Measurements from ENCODE around the gene NFE2L1. TPM values are rescaled to one million over a fixed set of nuclear protein-coding genes. Genes with fewer than 3 reads are reported as not detected.

NFE2L1 gene
- total and polyA plus RNA-seq, 9 of the 15 experiments (the other 6 are each of a cell fraction or from before 2014, with no cell fraction given), result 2.0 to 68.6 (median 39.7) TPM

DNA sequence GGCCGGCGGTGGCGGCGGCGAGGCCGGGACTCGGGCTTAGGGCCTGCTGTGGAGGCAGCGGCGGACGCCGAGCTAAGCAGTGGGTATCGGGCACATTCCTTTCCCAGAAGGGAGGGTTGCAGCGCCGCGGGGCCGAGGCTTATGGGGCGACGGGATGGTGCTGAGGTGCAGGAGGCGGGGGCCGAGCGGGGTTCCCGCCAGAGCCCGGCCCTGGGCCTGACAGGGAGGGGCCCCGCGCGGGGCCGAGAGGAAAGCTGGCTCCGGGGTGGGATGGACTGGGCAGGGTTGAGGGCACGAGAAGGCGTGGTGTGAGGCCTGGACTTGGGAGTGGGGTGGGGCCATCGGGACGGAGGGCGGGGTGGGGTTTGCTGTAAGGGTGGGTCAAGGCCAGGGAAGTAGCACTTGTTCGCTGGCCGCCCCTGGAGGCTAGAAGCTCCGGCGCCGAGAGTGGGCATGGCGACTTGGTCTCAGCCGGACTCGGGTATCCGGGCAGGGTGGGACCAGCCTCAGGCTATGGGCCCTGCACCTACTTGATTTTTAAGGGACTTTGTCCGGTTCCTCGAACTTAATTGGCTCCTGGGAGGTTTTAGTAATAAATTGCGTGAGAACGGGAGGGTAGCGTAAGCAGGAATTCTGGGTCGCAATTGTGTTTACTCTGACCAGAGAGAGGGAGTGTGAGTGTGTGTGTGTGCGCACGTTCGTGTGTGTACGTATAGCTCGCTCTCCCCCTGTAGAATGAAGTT lies 396 bp downstream of the NFE2L1 start (continued):
- TF ChIP-seq SFPQ (IDR thresholded peaks at IDR 0.05; ENCODE audit: low read depth, low read length) (no peak), THRB (CRISPR knock-in tag; conservative IDR thresholded peaks at IDR 0.05) (no peak), ZNF280A (IDR thresholded peaks at IDR 0.05; ENCODE audit: low read depth, partially characterized antibody) (no peak), NUFIP1 (IDR thresholded peaks at IDR 0.05; ENCODE audit: partially characterized antibody) (no peak), FOXA3 (CRISPR knock-in tag; conservative IDR thresholded peaks at IDR 0.05 in 1 of 2, IDR thresholded peaks at IDR 0.05 in 1 of 2) (no peak), SRSF3 (IDR thresholded peaks at IDR 0.05; ENCODE audit: insufficient read depth, low read length) (no peak), BHLHE40 (IDR thresholded peaks at IDR 0.05; ENCODE audit: low read length) (no peak; the same call in 1 of the 2 replicates), ZC3H4 (CRISPR knock-in tag; IDR thresholded peaks at IDR 0.05; ENCODE audit: borderline replicate concordance) (no peak), ZMIZ1 (IDR thresholded peaks at IDR 0.05; ENCODE audit: low read depth in 2 of 2, low read length in 2 of 2) (no peak), HDAC8 (tag; IDR thresholded peaks at IDR 0.05) (no peak), HNRNPK (IDR thresholded peaks at IDR 0.05; ENCODE audit: low read depth, low read length, poor library complexity, severe bottlenecking) (peak; percentile 20), ZNF583 (CRISPR knock-in tag; IDR thresholded peaks at IDR 0.05) (no peak), ZNF764 (CRISPR knock-in tag; IDR thresholded peaks at IDR 0.05; ENCODE audit: low read depth) (no peak)
- TF ChIP-seq, protein P1, sequence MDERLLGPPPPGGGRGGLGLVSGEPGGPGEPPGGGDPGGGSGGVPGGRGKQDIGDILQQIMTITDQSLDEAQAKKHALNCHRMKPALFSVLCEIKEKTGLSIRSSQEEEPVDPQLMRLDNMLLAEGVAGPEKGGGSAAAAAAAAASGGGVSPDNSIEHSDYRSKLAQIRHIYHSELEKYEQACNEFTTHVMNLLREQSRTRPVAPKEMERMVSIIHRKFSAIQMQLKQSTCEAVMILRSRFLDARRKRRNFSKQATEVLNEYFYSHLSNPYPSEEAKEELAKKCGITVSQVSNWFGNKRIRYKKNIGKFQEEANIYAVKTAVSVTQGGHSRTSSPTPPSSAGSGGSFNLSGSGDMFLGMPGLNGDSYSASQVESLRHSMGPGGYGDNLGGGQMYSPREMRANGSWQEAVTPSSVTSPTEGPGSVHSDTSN (CRISPR knock-in tag; IDR thresholded peaks at IDR 0.05; ENCODE audit: low read depth), result no peak
- TF ChIP-seq, protein P1 (tag; conservative IDR thresholded peaks at IDR 0.05; ENCODE audit: low read depth), result no peak
